Measurements from ENCODE around the gene MRTFA.

DNA sequence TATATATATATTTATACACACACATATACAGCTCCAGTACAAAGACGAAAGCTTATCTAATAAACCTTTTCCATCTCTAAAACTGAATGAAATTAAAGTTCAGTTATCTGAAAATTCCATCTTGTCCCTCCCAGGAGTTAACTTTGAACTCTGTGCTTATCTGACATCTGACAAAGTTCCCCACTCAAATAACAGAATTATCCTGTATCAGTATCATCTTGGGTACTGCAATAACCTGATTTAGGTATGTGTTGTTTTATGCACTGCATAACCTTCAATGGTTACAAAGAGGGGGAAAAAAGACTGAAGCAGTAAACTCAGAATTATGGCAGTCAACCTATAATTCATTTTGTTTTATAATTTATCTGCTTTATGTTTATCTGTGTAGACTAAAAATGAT, 169.5 kb downstream of the MRTFA start:
- TF ChIP-seq CTCF (IDR thresholded peaks at IDR 0.05) (no peak), ZFX (IDR thresholded peaks at IDR 0.05; ENCODE audit: borderline replicate concordance) (no peak)

All from 22Rv1 (cell line).